ENCODE results near the gene PSMD14.

Gene PSMD14

GRCh38 chr2:161391737-161392506 lies 83.7 kb downstream of the PSMD14 start:
- Histone ChIP-seq H3K9me3 (ENCODE audit: control extremely low read depth in 1 of 5, control insufficient read depth in 4 of 5, insufficient read depth in 2 of 5, low read depth in 1 of 5, low read length in 4 of 5) (no peaks in the 10 kb centered on the region), H3K27me3 (replicated peaks in 2 of 5; ENCODE audit: control insufficient read depth in 4 of 5, insufficient read depth in 5 of 5, low read length in 4 of 5) (no peaks in the 10 kb centered on the region), H3K36me3 (ENCODE audit: control insufficient read depth in 4 of 4, insufficient read depth in 4 of 4, low read length in 3 of 4) (peaks cover 12 to 46% (median 22%) of the 10 kb centered on the region in 4 experiments), H3K4me1 (ENCODE audit: control extremely low read depth in 1 of 4, control insufficient read depth in 4 of 4, insufficient read depth in 4 of 4, low read length in 3 of 4) (peaks cover 2 to 10% (median 7%) of the 10 kb centered on the region in 4 experiments), H3K27ac (ENCODE audit: insufficient read depth in 1 of 2, low read depth in 1 of 2, low read length in 2 of 2, poor library complexity in 1 of 2, severe bottlenecking in 2 of 2) (no peak overlapping the region), H3K4me3 (ENCODE audit: control insufficient read depth in 1 of 7, extremely low read depth in 1 of 7, insufficient read depth in 4 of 7, low read depth in 2 of 7, low read length in 6 of 7) (no peak overlapping the region)
- 100% methylated on average over 1 of the region's 4 CpGs for WGBS (ENCODE audit: insufficient coverage)
- ChIA-PET POLR2A (no interaction called here), CTCF (no interaction called here)
- no peak for DNase-seq

GRCh38 chr2:161400076-161400475 lies 91.9 kb downstream of the PSMD14 start:
- no CpG with 5 or more reads among the region's 2 CpGs for WGBS (ENCODE audit: insufficient coverage)
- Histone ChIP-seq H3K4me1 (ENCODE audit: control extremely low read depth in 1 of 4, control insufficient read depth in 4 of 4, insufficient read depth in 4 of 4, low read length in 3 of 4) (no peaks in the 10 kb centered on the region), H3K4me3 (ENCODE audit: control insufficient read depth in 1 of 7, extremely low read depth in 1 of 7, insufficient read depth in 4 of 7, low read depth in 2 of 7, low read length in 6 of 7) (no peak overlapping the region), H3K9me3 (ENCODE audit: control extremely low read depth in 1 of 5, control insufficient read depth in 4 of 5, insufficient read depth in 2 of 5, low read depth in 1 of 5, low read length in 4 of 5) (peaks cover 0 to 8% (median 0%) of the 10 kb centered on the region in 5 experiments), H3K27me3 (replicated peaks in 2 of 5; ENCODE audit: control insufficient read depth in 4 of 5, insufficient read depth in 5 of 5, low read length in 4 of 5) (no peaks in the 10 kb centered on the region), H3K36me3 (ENCODE audit: control insufficient read depth in 4 of 4, insufficient read depth in 4 of 4, low read length in 3 of 4) (peaks cover 10 to 49% (median 23%) of the 10 kb centered on the region in 4 experiments), H3K27ac (ENCODE audit: insufficient read depth in 1 of 2, low read depth in 1 of 2, low read length in 2 of 2, poor library complexity in 1 of 2, severe bottlenecking in 2 of 2) (no peak overlapping the region)
- DNase-seq, result no peak
- CTCF ChIA-PET, result no interaction called here
- POLR2A ChIA-PET, result no interaction called here

DNA sequence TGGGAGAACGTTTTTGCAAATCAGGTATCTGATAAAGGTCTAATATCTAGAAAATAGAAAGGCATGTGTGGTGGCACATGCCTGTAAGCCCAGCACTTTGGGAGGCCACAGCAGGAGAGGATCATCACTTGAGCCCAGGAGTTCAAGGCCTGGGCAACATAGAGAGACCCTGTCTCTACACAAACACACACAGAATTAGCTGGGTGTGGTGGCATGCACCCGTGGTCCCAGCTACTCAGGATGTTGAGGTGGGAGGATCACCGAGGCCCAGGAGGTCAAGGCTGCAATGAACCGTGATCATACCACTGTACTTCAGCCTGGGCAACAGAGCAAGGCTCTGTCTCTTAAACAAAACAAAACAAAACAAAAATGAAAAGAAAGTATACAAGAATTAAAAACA lies 94.1 kb downstream of the PSMD14 start:
- CTCF ChIA-PET, result no interaction called here
- WGBS (ENCODE audit: insufficient coverage), result no CpG with 5 or more reads among the region's 4 CpGs

GRCh38 chr2:161406316-161406715 lies 98.1 kb downstream of the PSMD14 start:
- ChIA-PET POLR2A (no interaction called here), CTCF (interaction anchor here (2.0 kb wide), 1 partner anchor 17 kb away, joined by 6 read pairs; no protein-coding TSS in a partner anchor)
- Histone ChIP-seq H3K4me1 (ENCODE audit: control extremely low read depth in 1 of 4, control insufficient read depth in 4 of 4, insufficient read depth in 4 of 4, low read length in 3 of 4) (no peaks in the 10 kb centered on the region), H3K4me3 (ENCODE audit: control insufficient read depth in 1 of 7, extremely low read depth in 1 of 7, insufficient read depth in 4 of 7, low read depth in 2 of 7, low read length in 6 of 7) (no peak overlapping the region), H3K36me3 (ENCODE audit: control insufficient read depth in 4 of 4, insufficient read depth in 4 of 4, low read length in 3 of 4) (peaks cover 0 to 14% (median 9%) of the 10 kb centered on the region in 4 experiments), H3K27ac (ENCODE audit: insufficient read depth in 1 of 2, low read depth in 1 of 2, low read length in 2 of 2, poor library complexity in 1 of 2, severe bottlenecking in 2 of 2) (no peak overlapping the region), H3K9me3 (ENCODE audit: control extremely low read depth in 1 of 5, control insufficient read depth in 4 of 5, insufficient read depth in 2 of 5, low read depth in 1 of 5, low read length in 4 of 5) (peaks cover 0 to 5% (median 0%) of the 10 kb centered on the region in 5 experiments), H3K27me3 (replicated peaks in 2 of 5; ENCODE audit: control insufficient read depth in 4 of 5, insufficient read depth in 5 of 5, low read length in 4 of 5) (no peaks in the 10 kb centered on the region)
- WGBS (ENCODE audit: insufficient coverage), result 100% methylated on average over 5 of the region's 5 CpGs
- no peak for DNase-seq

More for the DNA sequence above, 94.1 kb downstream of the PSMD14 start:
- no peak for DNase-seq
- POLR2A ChIA-PET, result no interaction called here
- Histone ChIP-seq H3K4me1 (ENCODE audit: control extremely low read depth in 1 of 4, control insufficient read depth in 4 of 4, insufficient read depth in 4 of 4, low read length in 3 of 4) (no peaks in the 10 kb centered on the region), H3K4me3 (ENCODE audit: control insufficient read depth in 1 of 7, extremely low read depth in 1 of 7, insufficient read depth in 4 of 7, low read depth in 2 of 7, low read length in 6 of 7) (no peak overlapping the region), H3K27me3 (replicated peaks in 2 of 5; ENCODE audit: control insufficient read depth in 4 of 5, insufficient read depth in 5 of 5, low read length in 4 of 5) (no peaks in the 10 kb centered on the region), H3K9me3 (ENCODE audit: control extremely low read depth in 1 of 5, control insufficient read depth in 4 of 5, insufficient read depth in 2 of 5, low read depth in 1 of 5, low read length in 4 of 5) (peaks cover 0 to 8% (median 0%) of the 10 kb centered on the region in 5 experiments), H3K36me3 (ENCODE audit: control insufficient read depth in 4 of 4, insufficient read depth in 4 of 4, low read length in 3 of 4) (peaks cover 2 to 29% (median 13%) of the 10 kb centered on the region in 4 experiments), H3K27ac (ENCODE audit: insufficient read depth in 1 of 2, low read depth in 1 of 2, low read length in 2 of 2, poor library complexity in 1 of 2, severe bottlenecking in 2 of 2) (no peak overlapping the region)

DNA sequence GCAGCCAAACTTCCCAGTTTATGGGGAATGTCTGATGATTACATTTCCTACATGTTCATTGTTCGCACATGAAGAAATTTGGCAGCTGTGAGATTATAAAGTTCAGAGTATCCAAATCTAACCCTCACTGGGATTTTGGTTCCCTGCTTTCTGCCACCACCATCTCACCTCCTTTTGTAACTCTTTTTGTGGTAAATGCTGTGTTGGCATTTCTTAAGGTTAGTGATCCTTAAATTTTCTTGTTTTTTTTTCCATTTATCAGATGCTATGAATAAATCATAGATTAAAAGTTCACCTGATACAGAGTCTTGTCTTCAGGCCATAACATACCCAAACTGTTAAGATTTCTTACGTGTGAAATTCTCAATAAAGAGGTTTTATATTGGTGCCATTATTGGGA lies 99.4 kb downstream of the PSMD14 start:
- Histone ChIP-seq H3K27me3 (replicated peaks in 2 of 5; ENCODE audit: control insufficient read depth in 4 of 5, insufficient read depth in 5 of 5, low read length in 4 of 5) (peaks cover 0 to 3% (median 0%) of the 10 kb centered on the region in 5 experiments), H3K36me3 (ENCODE audit: control insufficient read depth in 4 of 4, insufficient read depth in 4 of 4, low read length in 3 of 4) (peaks cover 0 to 7% (median 4%) of the 10 kb centered on the region in 4 experiments), H3K4me1 (ENCODE audit: control extremely low read depth in 1 of 4, control insufficient read depth in 4 of 4, insufficient read depth in 4 of 4, low read length in 3 of 4) (no peaks in the 10 kb centered on the region), H3K4me3 (ENCODE audit: control insufficient read depth in 1 of 7, extremely low read depth in 1 of 7, insufficient read depth in 4 of 7, low read depth in 2 of 7, low read length in 6 of 7) (no peak overlapping the region), H3K9me3 (ENCODE audit: control extremely low read depth in 1 of 5, control insufficient read depth in 4 of 5, insufficient read depth in 2 of 5, low read depth in 1 of 5, low read length in 4 of 5) (peaks cover 0 to 2% (median 0%) of the 10 kb centered on the region in 5 experiments), H3K27ac (ENCODE audit: insufficient read depth in 1 of 2, low read depth in 1 of 2, low read length in 2 of 2, poor library complexity in 1 of 2, severe bottlenecking in 2 of 2) (no peak overlapping the region)
- no CpG with 5 or more reads among the region's 2 CpGs for WGBS (ENCODE audit: insufficient coverage)
- ChIA-PET CTCF (interaction anchor here (2.0 kb wide), 1 partner anchor 18 kb away, joined by 6 read pairs; no protein-coding TSS in a partner anchor), POLR2A (no interaction called here)
- no peak for DNase-seq

DNA sequence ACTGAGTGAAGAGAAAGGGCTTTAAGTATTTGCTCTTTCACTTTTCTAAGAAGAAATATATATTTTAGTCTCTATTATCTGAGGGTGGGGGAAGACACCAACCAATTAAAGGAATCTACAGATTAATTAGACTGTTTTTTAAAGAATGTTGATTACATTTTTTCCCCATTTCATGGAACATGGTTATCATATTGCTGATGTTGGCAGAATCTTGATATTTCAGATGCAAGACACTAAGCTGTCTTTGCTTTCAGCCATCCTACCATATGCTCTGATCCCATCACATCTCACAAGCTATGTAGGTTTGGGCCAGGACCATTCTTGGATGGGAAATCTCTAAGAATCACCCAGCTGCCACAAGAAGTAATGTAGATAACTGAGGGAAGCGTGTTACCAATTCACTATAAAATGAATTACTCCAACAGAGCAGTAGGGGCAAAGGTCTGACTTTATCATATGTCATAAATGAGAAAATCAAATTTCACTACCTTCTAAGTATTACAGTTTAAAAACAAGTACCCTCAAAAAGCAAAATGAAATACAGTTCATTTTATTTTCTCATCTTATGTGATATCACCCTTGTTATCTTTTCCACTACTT lies 101.2 kb downstream of the PSMD14 start:
- CTCF ChIA-PET, result no interaction called here
- no peaks in the 10 kb centered on the region for H3K9me3 ChIP-seq (ENCODE audit: control extremely low read depth in 1 of 5, control insufficient read depth in 4 of 5, insufficient read depth in 2 of 5, low read depth in 1 of 5, low read length in 4 of 5)
- WGBS (ENCODE audit: insufficient coverage), result no CpG with 5 or more reads among the region's 1 CpG

DNA sequence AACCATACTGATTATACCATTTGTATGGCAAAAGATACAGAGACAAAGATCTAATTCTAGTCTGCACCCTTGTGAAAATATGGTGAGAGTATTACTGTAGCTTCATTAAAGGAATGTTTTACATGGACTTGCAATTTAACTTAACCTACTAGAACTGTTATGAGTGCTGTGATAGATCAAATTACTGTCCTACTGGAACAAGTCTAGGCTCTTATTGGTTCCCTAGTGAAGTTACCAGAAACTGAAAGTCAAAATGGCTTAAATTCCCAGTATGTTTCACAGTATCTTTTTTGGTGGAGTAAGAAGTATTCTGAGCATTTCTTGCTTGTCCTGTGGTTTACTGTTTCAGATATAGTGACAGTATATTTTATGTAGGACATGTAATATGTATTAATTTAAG lies 104.1 kb downstream of the PSMD14 start:
- Histone ChIP-seq H3K27ac (ENCODE audit: insufficient read depth in 1 of 2, low read depth in 1 of 2, low read length in 2 of 2, poor library complexity in 1 of 2, severe bottlenecking in 2 of 2) (no peak overlapping the region), H3K9me3 (ENCODE audit: control extremely low read depth in 1 of 5, control insufficient read depth in 4 of 5, insufficient read depth in 2 of 5, low read depth in 1 of 5, low read length in 4 of 5) (no peaks in the 10 kb centered on the region), H3K4me3 (ENCODE audit: control insufficient read depth in 1 of 7, extremely low read depth in 1 of 7, insufficient read depth in 4 of 7, low read depth in 2 of 7, low read length in 6 of 7) (no peak overlapping the region), H3K27me3 (replicated peaks in 2 of 5; ENCODE audit: control insufficient read depth in 4 of 5, insufficient read depth in 5 of 5, low read length in 4 of 5) (peaks cover 16 to 50% (median 35%) of the 10 kb centered on the region in 5 experiments), H3K36me3 (ENCODE audit: control insufficient read depth in 4 of 4, insufficient read depth in 4 of 4, low read length in 3 of 4) (peaks cover 0 to 4% (median 3%) of the 10 kb centered on the region in 4 experiments), H3K4me1 (ENCODE audit: control extremely low read depth in 1 of 4, control insufficient read depth in 4 of 4, insufficient read depth in 4 of 4, low read length in 3 of 4) (peaks cover 0 to 31% (median 28%) of the 10 kb centered on the region in 4 experiments)
- POLR2A ChIA-PET, result no interaction called here
- DNase-seq, result no peak
- CTCF ChIA-PET, result no interaction called here

More for the DNA sequence above, 101.2 kb downstream of the PSMD14 start:
- no peak overlapping the region for H3K4me3 ChIP-seq (ENCODE audit: control insufficient read depth in 1 of 7, extremely low read depth in 1 of 7, insufficient read depth in 4 of 7, low read depth in 2 of 7, low read length in 6 of 7)
- DNase-seq, result no peak
- POLR2A ChIA-PET, result no interaction called here
- H3K36me3 ChIP-seq (ENCODE audit: control insufficient read depth in 4 of 4, insufficient read depth in 4 of 4, low read length in 3 of 4), result peaks cover 0 to 7% (median 3%) of the 10 kb centered on the region in 4 experiments
- no peak overlapping the region for H3K27ac ChIP-seq (ENCODE audit: insufficient read depth in 1 of 2, low read depth in 1 of 2, low read length in 2 of 2, poor library complexity in 1 of 2, severe bottlenecking in 2 of 2)
- peaks cover 0 to 6% (median 4%) of the 10 kb centered on the region in 4 experiments for H3K4me1 ChIP-seq (ENCODE audit: control extremely low read depth in 1 of 4, control insufficient read depth in 4 of 4, insufficient read depth in 4 of 4, low read length in 3 of 4)
- H3K27me3 ChIP-seq (replicated peaks in 2 of 5; ENCODE audit: control insufficient read depth in 4 of 5, insufficient read depth in 5 of 5, low read length in 4 of 5), result peaks cover 5 to 21% (median 9%) of the 10 kb centered on the region in 5 experiments
